ENCODE measurements around the gene PCDH15.

DNA sequence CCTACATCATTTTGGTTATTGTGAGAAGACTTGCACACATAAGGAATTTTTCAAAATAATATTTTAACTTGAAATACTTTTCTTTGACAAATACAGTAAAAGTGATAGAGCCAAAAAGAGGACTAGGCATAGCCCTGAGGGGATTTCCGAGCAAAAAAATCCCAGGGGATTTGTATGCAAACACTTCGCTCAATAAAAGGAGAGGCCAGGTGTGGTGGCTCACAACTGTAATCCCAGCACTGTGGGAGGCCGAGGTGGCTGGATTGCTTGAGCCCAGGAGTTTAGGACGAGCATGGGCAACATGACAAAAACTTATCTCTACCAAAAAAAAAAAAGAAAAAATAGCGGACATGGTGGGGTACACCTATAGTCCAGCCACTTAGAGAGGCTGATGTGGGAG lies 193.0 kb downstream of the PCDH15 start:
- TF ChIP-seq, protein P1, sequence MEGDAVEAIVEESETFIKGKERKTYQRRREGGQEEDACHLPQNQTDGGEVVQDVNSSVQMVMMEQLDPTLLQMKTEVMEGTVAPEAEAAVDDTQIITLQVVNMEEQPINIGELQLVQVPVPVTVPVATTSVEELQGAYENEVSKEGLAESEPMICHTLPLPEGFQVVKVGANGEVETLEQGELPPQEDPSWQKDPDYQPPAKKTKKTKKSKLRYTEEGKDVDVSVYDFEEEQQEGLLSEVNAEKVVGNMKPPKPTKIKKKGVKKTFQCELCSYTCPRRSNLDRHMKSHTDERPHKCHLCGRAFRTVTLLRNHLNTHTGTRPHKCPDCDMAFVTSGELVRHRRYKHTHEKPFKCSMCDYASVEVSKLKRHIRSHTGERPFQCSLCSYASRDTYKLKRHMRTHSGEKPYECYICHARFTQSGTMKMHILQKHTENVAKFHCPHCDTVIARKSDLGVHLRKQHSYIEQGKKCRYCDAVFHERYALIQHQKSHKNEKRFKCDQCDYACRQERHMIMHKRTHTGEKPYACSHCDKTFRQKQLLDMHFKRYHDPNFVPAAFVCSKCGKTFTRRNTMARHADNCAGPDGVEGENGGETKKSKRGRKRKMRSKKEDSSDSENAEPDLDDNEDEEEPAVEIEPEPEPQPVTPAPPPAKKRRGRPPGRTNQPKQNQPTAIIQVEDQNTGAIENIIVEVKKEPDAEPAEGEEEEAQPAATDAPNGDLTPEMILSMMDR (IDR thresholded peaks at IDR 0.05; ENCODE audit: insufficient read depth, low read depth, low read length) = no peak
- TF ChIP-seq EZH2 (IDR thresholded peaks at IDR 0.05; ENCODE audit: insufficient read depth, low read length) = no peak
